Pancreas (tissue), 10 donors: ENCODE measurements around the gene KDR. TPM values are rescaled to one million over a fixed set of nuclear protein-coding genes. Genes with fewer than 3 reads are reported as not detected.

Source experiments
- ATAC-seq, 4 donors: fragments of 200-7000 bp; cut with Tn5 transposase; one replicate each; pipeline versions ENCODE4 v1.8.0 to v1.9.1; 2020; ENCODE audit warnings: mild to moderate bottlenecking in 4 of 4, moderate library complexity in 4 of 4
- DNase-seq, 6 donors: peaks; one replicate each; pipeline ENCODE4 v3.0.0-alpha.2; 2020
- FAIRE-seq: peaks from 2 replicates; lab custom pipeline; 2012; peaks lifted over from hg19 to GRCh38; lab: Jason Lieb, UNC
- H3K27ac ChIP-seq, 4 donors: fragments of 200-600 bp; sonication (generic); 1 replicate in 3 of 4; 2 replicates in 1 of 4; pipeline versions ENCODE4 v1.5.0 to v1.8.0; 2020
- H3K27me3 ChIP-seq, 4 donors: fragments of 200-600 bp; one replicate each; pipeline ENCODE4 v1.8.0; 2021
- H3K36me3 ChIP-seq, 3 donors: fragments of 200-600 bp; sonication (generic) in 1 of 3; one replicate each; pipeline versions ENCODE4 v1.5.0 to v1.8.0; 2020 to 2021
- H3K4me1 ChIP-seq, 3 donors: fragments of 200-600 bp; one replicate each; pipeline ENCODE4 v1.8.0; 2021
- H3K4me3 ChIP-seq, 4 donors: fragments of 200-600 bp; sonication (generic) in 2 of 4; one replicate each; pipeline versions ENCODE4 v1.5.0 to v1.8.0; 2020 to 2021
- H3K9me3 ChIP-seq, 4 donors: fragments of 200-600 bp; one replicate each; pipeline ENCODE4 v1.8.0; 2021
- CTCF ChIP-seq, 4 donors: fragments of 200-600 bp; sonication (generic) in 3 of 4; IDR thresholded peaks; one replicate each; pipeline versions ENCODE4 v1.5.0 to v1.8.0; 2021; ENCODE audit warnings: antibody characterized with exemption in 4 of 4
- WGBS, 2 donors: extraction: QIAGEN DNeasy Blood & Tissue Kit; methylation state at CpG; one replicate each; pipeline ENCODE4 v1.1.7; 2013; 5-methylcytosine and 5-hydroxymethylcytosine counted together
- intact Hi-C, 3 donors: fragments of 100-400 bp; cut with DNase I; formaldehyde crosslinking; loops; one replicate each; pipeline versions ENCODE4 v1.11.1 to v1.14.2; 2022
- polyA plus RNA-seq, 2 donors: library from polyadenylated mRNA; stranded (reverse); fragments of 200-250 nt; gene quantifications; one replicate each; pipeline ENCODE4 v1.2.3, GENCODE V29; 2013
- total RNA-seq, 6 donors: library from RNA; stranded (reverse); fragmentation: NEBNext Ultra II Directional in 4 of 6; extraction: Animal tissue kit (Norgen Biotek cat#: 25700) in 4 of 6; gene quantifications; one replicate each; pipeline versions ENCODE4 v1.2.1 to v1.2.4, GENCODE V29; 2021 to 2023
- donor health status: healthy with polysubstance abuse.
- donor health status: DM: no; HTN: no; CAD: no; lungs with moderate emphysema.
- donor health status: DM: no; HTN: no; CAD: no.
- donor health status: control.
- donor health status: control.
- donor health status: Bipolar disorder and iron deficiency.
- donor health status: DM: yes; HTN: yes; CAD: no.
- donor health status: DM: no; HTN: no; CAD: no.
- donor health status: DM: no; HTN: no; CAD: no.
- donor health status: DM: yes; HTN: yes; CAD: no.

KDR gene
- total and polyA plus RNA-seq, 8 donors: 1.6 to 9.1 (median 4.8) TPM

- Histone ChIP-seq H3K27ac (no peak overlapping the region), H3K4me3 (no peak overlapping the region), H3K27me3 (no peaks in the 10 kb centered on the region), H3K9me3 (no peaks in the 10 kb centered on the region), H3K36me3 (no peaks in the 10 kb centered on the region), H3K4me1 (no peaks in the 10 kb centered on the region)
- 30 to 31% methylated on average over 5 of the region's 5 CpGs for WGBS, 2 donors
- intact Hi-C loops: no loop called here
- no peak for FAIRE-seq
- no peak for TF ChIP-seq CTCF (IDR thresholded peaks at IDR 0.05)
- no peak for ATAC-seq
- DNase-seq: no peak
Measured at GRCh38 chr4:55075823-55076716, 49.3 kb downstream of the KDR start.

- DNase-seq (no peak), FAIRE-seq (no peak), ATAC-seq (no peak)
- Histone ChIP-seq H3K4me3 (no peak overlapping the region), H3K9me3 (no peaks in the 10 kb centered on the region), H3K4me1 (no peaks in the 10 kb centered on the region), H3K36me3 (no peaks in the 10 kb centered on the region), H3K27me3 (no peaks in the 10 kb centered on the region), H3K27ac (no peak overlapping the region)
- no peak for TF ChIP-seq CTCF (IDR thresholded peaks at IDR 0.05)
- intact Hi-C loops: no loop called here
- 49 to 64% methylated on average over 3 of the region's 3 CpGs for WGBS, 2 donors
Measured at GRCh38 chr4:55075376-55075775, 50.0 kb downstream of the KDR start.

- intact Hi-C loops: no loop called here
- DNase-seq (no peak), FAIRE-seq (no peak), ATAC-seq (no peak)
- Histone ChIP-seq H3K4me3 (no peak overlapping the region), H3K36me3 (no peaks in the 10 kb centered on the region), H3K27me3 (peaks cover 0 to 2% (median 0%) of the 10 kb centered on the region in 4 donors), H3K9me3 (no peaks in the 10 kb centered on the region), H3K27ac (no peak overlapping the region), H3K4me1 (no peaks in the 10 kb centered on the region)
- 47 to 53% methylated on average over 5 of the region's 5 CpGs for WGBS, 2 donors
- no peak for TF ChIP-seq CTCF (IDR thresholded peaks at IDR 0.05)
Measured at GRCh38 chr4:55074386-55074785, 51.0 kb downstream of the KDR start.

- DNase-seq: no peak
- H3K9me3 ChIP-seq: no peaks in the 10 kb centered on the region
- no peak for FAIRE-seq
- H3K36me3 ChIP-seq: no peaks in the 10 kb centered on the region
- no peak overlapping the region for H3K27ac ChIP-seq
- ATAC-seq: no peak
- H3K27me3 ChIP-seq: peaks cover 0 to 5% (median 0%) of the 10 kb centered on the region in 4 donors
- intact Hi-C loops: no loop called here
- no peaks in the 10 kb centered on the region for H3K4me1 ChIP-seq
- 56 to 71% methylated on average over 1 of the region's 1 CpG for WGBS, 2 donors
- TF ChIP-seq CTCF (IDR thresholded peaks at IDR 0.05): no peak
- no peak overlapping the region for H3K4me3 ChIP-seq
Measured at GRCh38 chr4:55071951-55072350, 53.4 kb downstream of the KDR start.

GRCh38 chr4:55069248-55069647 is 56.1 kb downstream of the KDR start:
- intact Hi-C loops: no loop called here
- no peak for ATAC-seq
- no peaks in the 10 kb centered on the region for H3K9me3 ChIP-seq
- H3K36me3 ChIP-seq: no peaks in the 10 kb centered on the region
- 62 to 66% methylated on average over 5 of the region's 5 CpGs for WGBS, 2 donors
- no peaks in the 10 kb centered on the region for H3K4me1 ChIP-seq
- DNase-seq: no peak
- H3K27me3 ChIP-seq: peaks cover 0 to 5% (median 0%) of the 10 kb centered on the region in 4 donors
- no peak for FAIRE-seq
- H3K4me3 ChIP-seq: no peak overlapping the region
- no peak overlapping the region for H3K27ac ChIP-seq
- no peak for TF ChIP-seq CTCF (IDR thresholded peaks at IDR 0.05)
